Mesendoderm (in vitro differentiated cells): ENCODE results near the gene ERRFI1.
A peak's percentile ranks its signal among the peaks of the same experiment; 100 is the strongest.

ENCODE experiments used
- DNase-seq: peaks from one replicate; pipeline ENCODE4 v3.0.0; 2013
- H2AK5ac ChIP-seq: 2 replicates; pipeline ENCODE4 v1.6.1; 2013; ENCODE audit warnings: low read length, inconsistent platforms
- H2BK120ac ChIP-seq: 2 replicates; pipeline ENCODE4 v1.6.1; 2013; ENCODE audit warnings: low read depth, mild to moderate bottlenecking, low read length, moderate library complexity, mixed read lengths
- H2BK15ac ChIP-seq: replicated peaks from 2 replicates; pipeline ENCODE4 v1.6.1; 2013; ENCODE audit warnings: low read depth, mild to moderate bottlenecking, moderate library complexity
- H2BK5ac ChIP-seq: 2 replicates; pipeline ENCODE4 v1.6.1; 2013; ENCODE audit warnings: low read length, inconsistent platforms
- H3K18ac ChIP-seq: 2 replicates; pipeline ENCODE4 v1.6.1; 2013; ENCODE audit warnings: mild to moderate bottlenecking, low read length, mixed read lengths
- H3K23ac ChIP-seq: one replicate; pipeline ENCODE4 v1.6.1; 2013; ENCODE audit warnings: low read length
- H3K27ac ChIP-seq: 2 replicates; pipeline ENCODE4 v1.5.1; 2013; ENCODE audit warnings: low read depth, mild to moderate bottlenecking, inconsistent platforms, low read length, moderate library complexity
- H3K27me3 ChIP-seq: 2 replicates; pipeline ENCODE4 v1.6.1; 2013; ENCODE audit warnings: low read length, control low read depth, mild to moderate bottlenecking, inconsistent platforms; ENCODE audit not compliant: insufficient read depth, poor library complexity
- H3K36me3 ChIP-seq: 2 replicates; pipeline ENCODE4 v1.6.1; 2013; ENCODE audit warnings: low read length, inconsistent platforms; ENCODE audit not compliant: control insufficient read depth, insufficient read depth
- H3K4ac ChIP-seq: one replicate; pipeline ENCODE4 v1.6.1; 2013; ENCODE audit warnings: low read depth, mild to moderate bottlenecking, low read length, moderate library complexity
- H3K4me1 ChIP-seq: 2 replicates; pipeline ENCODE4 v1.6.1; 2013; ENCODE audit warnings: low read depth, low read length, inconsistent platforms; ENCODE audit not compliant: control insufficient read depth
- H3K4me2 ChIP-seq: 2 replicates; pipeline ENCODE4 v1.6.1; 2013; ENCODE audit warnings: low read length
- H3K4me3 ChIP-seq: 2 replicates; pipeline ENCODE4 v1.5.1; 2013; ENCODE audit warnings: mild to moderate bottlenecking, low read length
- H3K56ac ChIP-seq: one replicate; pipeline ENCODE4 v1.6.1; 2013; ENCODE audit warnings: low read length
- H3K79me1 ChIP-seq: 2 replicates; pipeline ENCODE4 v1.6.1; 2013; ENCODE audit warnings: low read length, inconsistent platforms
- H3K79me2 ChIP-seq: 2 replicates; pipeline ENCODE4 v1.6.1; 2013; ENCODE audit warnings: mild to moderate bottlenecking, low read length; ENCODE audit not compliant: control insufficient read depth, insufficient read depth
- H3K9ac ChIP-seq: 2 replicates; pipeline ENCODE4 v1.6.1; 2013; ENCODE audit warnings: low read length, inconsistent platforms
- H4K5ac ChIP-seq: one replicate; pipeline ENCODE4 v1.6.1; 2013; ENCODE audit warnings: low read length
- H4K8ac ChIP-seq: one replicate; pipeline ENCODE4 v1.6.1; 2013; ENCODE audit warnings: low read depth, mild to moderate bottlenecking, control low read depth, low read length, moderate library complexity
- WGBS: extraction: QIAGEN DNeasy Blood & Tissue Kit; methylation state at CpG from one replicate; pipeline ENCODE4 v1.1.7; 2013; ENCODE audit warnings: low lambda C conversion rate, missing lambda C conversion rate; ENCODE audit not compliant: insufficient coverage; ENCODE audit errors: extremely low coverage; 5-methylcytosine and 5-hydroxymethylcytosine counted together

ERRFI1 gene

GRCh38 chr1:8023995-8024313 is 2.2 kb downstream of the ERRFI1 start:
- no peaks in the 10 kb centered on the region for H3K36me3 ChIP-seq
- H3K79me1 ChIP-seq = no peaks in the 10 kb centered on the region
- no peak overlapping the region for H3K27ac ChIP-seq
- H3K4me3 ChIP-seq = no peak overlapping the region
- H3K23ac ChIP-seq = no peak overlapping the region
- peaks cover 10% of the 10 kb centered on the region for H3K4me1 ChIP-seq
- H3K56ac ChIP-seq = no peak overlapping the region
- H3K4me2 ChIP-seq = no peak overlapping the region
- H3K27me3 ChIP-seq = no peaks in the 10 kb centered on the region
- H2BK120ac ChIP-seq = no peak overlapping the region
- H2BK5ac ChIP-seq = no peak overlapping the region
- H3K9ac ChIP-seq = peak overlapping the region; percentile 4
- H2BK15ac ChIP-seq = peak overlapping the region; percentile 2
- DNase-seq = peak; percentile 58
- peaks cover 48% of the 10 kb centered on the region for H3K79me2 ChIP-seq
- H2AK5ac ChIP-seq = no peak overlapping the region
- no peak overlapping the region for H3K4ac ChIP-seq
- WGBS = no CpG with 5 or more reads among the region's 1 CpG
- no peak overlapping the region for H4K5ac ChIP-seq
- H4K8ac ChIP-seq = no peak overlapping the region
- H3K18ac ChIP-seq = no peak overlapping the region

GRCh38 chr1:8023287-8023994 is 2.7 kb downstream of the ERRFI1 start:
- WGBS = no CpG with 5 or more reads among the region's 10 CpGs
- Histone ChIP-seq H3K79me2 (peaks cover 52% of the 10 kb centered on the region), H3K9ac (peak overlapping the region; percentile 4), H3K4me3 (no peak overlapping the region), H3K4me1 (peaks cover 14% of the 10 kb centered on the region), H2BK15ac (peak overlapping the region; percentile 2), H3K79me1 (no peaks in the 10 kb centered on the region), H3K4me2 (no peak overlapping the region), H3K18ac (no peak overlapping the region), H2AK5ac (no peak overlapping the region), H3K36me3 (no peaks in the 10 kb centered on the region), H4K5ac (no peak overlapping the region), H3K23ac (no peak overlapping the region), H3K27me3 (no peaks in the 10 kb centered on the region), H3K4ac (no peak overlapping the region), H2BK5ac (no peak overlapping the region), H2BK120ac (no peak overlapping the region), H4K8ac (no peak overlapping the region), H3K27ac (no peak overlapping the region), H3K56ac (no peak overlapping the region)
- no peak for DNase-seq

- Histone ChIP-seq H4K8ac (no peak overlapping the region), H2BK5ac (no peak overlapping the region), H3K4me2 (no peak overlapping the region), H3K27ac (no peak overlapping the region), H3K23ac (no peak overlapping the region), H4K5ac (no peak overlapping the region), H3K4ac (no peak overlapping the region), H3K79me2 (peaks cover 55% of the 10 kb centered on the region), H3K18ac (peak overlapping the region; percentile 62), H2BK15ac (no peak overlapping the region), H3K27me3 (no peaks in the 10 kb centered on the region), H2AK5ac (no peak overlapping the region), H3K56ac (no peak overlapping the region), H3K4me3 (no peak overlapping the region), H3K36me3 (no peaks in the 10 kb centered on the region), H3K4me1 (peaks cover 16% of the 10 kb centered on the region), H3K9ac (no peak overlapping the region), H3K79me1 (no peaks in the 10 kb centered on the region), H2BK120ac (no peak overlapping the region)
- no CpG with 5 or more reads among the region's 3 CpGs for WGBS
- no peak for DNase-seq
Observed at GRCh38 chr1:8022395-8023286, 3.5 kb downstream of the ERRFI1 start.

- Histone ChIP-seq H3K36me3 (no peaks in the 10 kb centered on the region), H3K27ac (no peak overlapping the region), H3K4me1 (peaks cover 13% of the 10 kb centered on the region), H3K4ac (peak overlapping the region; percentile 52), H3K27me3 (no peaks in the 10 kb centered on the region), H3K56ac (no peak overlapping the region), H2AK5ac (no peak overlapping the region), H2BK120ac (no peak overlapping the region), H3K9ac (no peak overlapping the region), H3K4me3 (no peak overlapping the region), H3K18ac (no peak overlapping the region), H3K79me2 (peaks cover 58% of the 10 kb centered on the region), H4K8ac (no peak overlapping the region), H3K4me2 (no peak overlapping the region), H3K23ac (no peak overlapping the region), H3K79me1 (no peaks in the 10 kb centered on the region), H2BK5ac (no peak overlapping the region), H2BK15ac (no peak overlapping the region), H4K5ac (no peak overlapping the region)
- no peak for DNase-seq
- WGBS = no CpG with 5 or more reads among the region's 6 CpGs
Observed at GRCh38 chr1:8021676-8022266, 4.3 kb downstream of the ERRFI1 start.

GRCh38 chr1:8020032-8020431 is 6.1 kb downstream of the ERRFI1 start:
- no peak overlapping the region for H2BK120ac ChIP-seq
- no peak overlapping the region for H3K23ac ChIP-seq
- no peaks in the 10 kb centered on the region for H3K79me1 ChIP-seq
- H3K27me3 ChIP-seq = no peaks in the 10 kb centered on the region
- no peak overlapping the region for H3K56ac ChIP-seq
- no peak overlapping the region for H3K9ac ChIP-seq
- H4K5ac ChIP-seq = no peak overlapping the region
- H2BK5ac ChIP-seq = no peak overlapping the region
- H2AK5ac ChIP-seq = no peak overlapping the region
- no peak overlapping the region for H2BK15ac ChIP-seq
- DNase-seq = peak; percentile 71
- H3K4ac ChIP-seq = no peak overlapping the region
- no peak overlapping the region for H3K18ac ChIP-seq
- no peak overlapping the region for H3K4me2 ChIP-seq
- no peak overlapping the region for H3K27ac ChIP-seq
- peaks cover 62% of the 10 kb centered on the region for H3K79me2 ChIP-seq
- H3K4me1 ChIP-seq = peaks cover 11% of the 10 kb centered on the region
- H3K36me3 ChIP-seq = no peaks in the 10 kb centered on the region
- H3K4me3 ChIP-seq = no peak overlapping the region
- no peak overlapping the region for H4K8ac ChIP-seq
